22Rv1 (cell line): ENCODE measurements around the gene ASB2.

Source experiments
- H3K27ac ChIP-seq: fragments of 450-650 bp; 2 replicates; pipeline ENCODE4 v1.5.1; 2017
- ZFX ChIP-seq: fragments of 450-650 bp; IDR thresholded peaks from 2 replicates; pipeline ENCODE4 v1.6.1; 2017; ENCODE audit warnings: antibody characterized with exemption, borderline replicate concordance
- TF ChIP-seq, protein P1 (sequence below): fragments of 450-650 bp; IDR thresholded peaks from 2 replicates; pipeline ENCODE4 v1.5.1; 2017; ENCODE audit warnings: mild to moderate bottlenecking

ASB2 gene

DNA sequence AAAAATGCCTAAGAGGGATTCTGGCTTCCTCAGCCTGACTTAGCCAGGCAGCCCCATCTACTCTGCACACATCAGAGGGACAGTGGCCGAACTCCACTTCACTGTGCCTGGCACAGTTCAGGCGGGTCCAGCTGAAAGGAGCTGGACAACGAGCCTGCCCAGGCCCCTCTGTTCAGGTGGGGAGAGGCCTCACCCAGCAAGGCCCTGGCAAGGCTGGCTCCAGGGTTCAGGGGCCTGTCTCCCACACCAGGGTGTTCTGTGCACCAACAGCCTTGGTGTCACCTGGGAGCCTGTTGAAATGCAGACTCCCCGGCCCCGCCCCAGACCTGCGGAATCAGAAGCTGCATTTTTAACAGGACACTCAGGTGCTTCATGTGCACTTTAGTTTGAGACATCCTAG lies 39.4 kb downstream of the ASB2 start:
- no peak overlapping the region for H3K27ac ChIP-seq
- TF ChIP-seq ZFX: no peak
- TF ChIP-seq, protein P1, sequence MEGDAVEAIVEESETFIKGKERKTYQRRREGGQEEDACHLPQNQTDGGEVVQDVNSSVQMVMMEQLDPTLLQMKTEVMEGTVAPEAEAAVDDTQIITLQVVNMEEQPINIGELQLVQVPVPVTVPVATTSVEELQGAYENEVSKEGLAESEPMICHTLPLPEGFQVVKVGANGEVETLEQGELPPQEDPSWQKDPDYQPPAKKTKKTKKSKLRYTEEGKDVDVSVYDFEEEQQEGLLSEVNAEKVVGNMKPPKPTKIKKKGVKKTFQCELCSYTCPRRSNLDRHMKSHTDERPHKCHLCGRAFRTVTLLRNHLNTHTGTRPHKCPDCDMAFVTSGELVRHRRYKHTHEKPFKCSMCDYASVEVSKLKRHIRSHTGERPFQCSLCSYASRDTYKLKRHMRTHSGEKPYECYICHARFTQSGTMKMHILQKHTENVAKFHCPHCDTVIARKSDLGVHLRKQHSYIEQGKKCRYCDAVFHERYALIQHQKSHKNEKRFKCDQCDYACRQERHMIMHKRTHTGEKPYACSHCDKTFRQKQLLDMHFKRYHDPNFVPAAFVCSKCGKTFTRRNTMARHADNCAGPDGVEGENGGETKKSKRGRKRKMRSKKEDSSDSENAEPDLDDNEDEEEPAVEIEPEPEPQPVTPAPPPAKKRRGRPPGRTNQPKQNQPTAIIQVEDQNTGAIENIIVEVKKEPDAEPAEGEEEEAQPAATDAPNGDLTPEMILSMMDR: no peak

DNA sequence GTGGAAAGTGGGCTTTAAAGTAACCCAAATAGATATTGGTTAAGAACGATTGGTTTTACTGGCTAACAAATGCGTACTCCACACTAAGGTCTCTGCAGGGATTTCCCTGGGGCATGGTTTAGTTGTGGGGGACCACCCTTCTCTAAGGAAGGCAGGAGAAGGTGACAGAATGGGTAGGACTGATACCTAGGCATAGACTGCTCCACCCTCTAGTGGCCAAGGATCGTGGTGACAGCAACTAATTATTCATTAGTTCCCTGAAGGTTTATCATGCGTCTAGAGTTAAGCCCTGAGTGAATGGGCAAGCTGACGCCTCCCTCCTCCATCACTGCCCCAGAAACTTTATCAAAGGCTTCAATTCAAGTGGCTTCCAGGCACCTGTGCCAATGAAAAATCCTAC lies 40.1 kb downstream of the ASB2 start:
- H3K27ac ChIP-seq: no peak overlapping the region
- TF ChIP-seq, protein P1: peak; percentile 77
- no peak for TF ChIP-seq ZFX

DNA sequence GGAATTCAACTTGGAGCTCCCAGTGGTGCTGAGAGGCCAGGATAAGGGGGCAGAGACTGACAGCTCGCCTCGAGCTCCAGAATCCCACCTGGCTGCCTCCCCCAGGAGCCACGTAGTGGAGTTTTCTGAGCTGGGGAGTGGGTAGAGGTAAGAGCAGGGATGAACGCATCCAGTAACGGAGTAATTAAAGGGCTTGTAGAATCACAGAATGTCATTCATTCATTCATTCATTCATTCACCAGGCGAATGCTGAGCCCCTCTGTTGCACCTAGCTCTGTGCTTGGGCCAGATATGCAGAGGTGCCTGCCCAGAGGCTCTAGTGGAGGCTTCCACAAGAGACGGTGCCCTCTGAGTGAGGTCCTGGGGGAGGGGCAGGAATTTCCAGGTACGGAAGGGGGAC lies 41.2 kb downstream of the ASB2 start:
- TF ChIP-seq, protein P1: no peak
- no peak overlapping the region for H3K27ac ChIP-seq

DNA sequence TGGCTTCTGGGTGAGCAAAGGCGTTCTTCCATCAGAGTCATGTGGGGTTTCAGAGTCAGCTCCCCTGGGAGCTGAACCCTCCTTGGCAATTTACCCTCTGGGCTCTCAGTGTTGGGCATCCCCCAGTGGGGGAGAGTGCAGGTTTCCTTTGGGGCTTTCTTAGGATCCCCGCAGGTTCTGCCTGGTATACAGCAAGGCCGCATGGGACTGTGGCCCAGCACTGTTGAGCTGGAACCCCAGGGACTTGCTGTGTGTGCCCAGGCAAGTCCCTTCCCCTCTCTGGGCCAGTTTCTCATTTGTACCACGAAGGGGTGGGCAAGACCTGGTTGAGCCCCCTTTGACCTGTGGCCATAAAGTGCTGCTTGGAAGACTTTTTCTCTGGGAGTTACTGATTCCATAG lies 43.7 kb downstream of the ASB2 start:
- no peak for TF ChIP-seq ZFX
- TF ChIP-seq, protein P1: no peak
- no peak overlapping the region for H3K27ac ChIP-seq

DNA sequence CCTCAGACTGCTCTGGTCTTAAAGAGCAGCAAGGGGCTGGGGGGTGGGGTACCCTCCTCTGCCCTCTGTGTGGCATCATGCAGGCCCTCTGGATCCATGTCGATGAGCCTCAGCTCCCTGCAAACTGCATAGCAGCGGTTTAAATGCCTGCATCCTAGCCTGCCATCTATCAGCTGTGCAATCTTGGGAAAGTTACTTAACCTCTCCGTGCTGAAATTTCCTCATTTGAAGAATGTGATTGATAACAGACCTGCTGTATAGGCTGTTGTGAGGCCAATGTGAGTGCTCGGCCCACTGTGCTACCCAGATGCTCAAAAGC lies 45.4 kb downstream of the ASB2 start:
- no peak for TF ChIP-seq ZFX
- TF ChIP-seq, protein P1: no peak
- H3K27ac ChIP-seq: no peak overlapping the region

DNA sequence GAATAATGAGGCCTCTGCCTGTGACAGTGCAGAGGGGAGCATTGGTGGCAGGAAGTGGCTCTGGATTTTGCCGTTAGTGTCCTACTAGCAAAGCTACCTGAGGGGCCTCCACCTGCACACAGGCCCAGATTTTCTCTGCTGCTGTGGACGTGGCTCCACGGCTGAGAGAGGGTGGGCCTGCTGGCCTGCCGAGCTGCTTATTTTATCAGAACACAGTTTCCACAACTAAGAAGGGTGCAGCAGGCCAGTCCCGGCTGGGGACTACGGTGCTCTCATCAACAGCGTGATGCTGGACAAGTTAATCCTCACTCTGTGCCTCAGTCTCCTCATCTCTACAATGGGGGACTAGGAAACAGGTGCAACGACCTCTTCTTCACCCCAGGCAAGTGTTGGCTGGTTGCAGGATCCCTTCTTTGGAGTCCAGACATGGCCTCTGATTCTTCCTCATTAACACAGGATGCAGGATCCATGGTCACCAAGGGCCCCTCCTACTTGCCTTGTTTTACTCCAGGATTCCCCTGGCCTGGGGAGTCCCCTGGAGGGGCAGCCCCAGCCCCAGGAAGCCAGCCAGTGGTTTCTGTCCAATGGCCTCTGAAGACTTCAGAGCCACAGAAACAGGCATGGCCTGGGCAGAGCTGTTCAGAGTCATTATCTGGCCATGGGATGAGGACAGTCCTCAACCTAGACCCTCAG lies 45.9 kb downstream of the ASB2 start:
- TF ChIP-seq ZFX: no peak
- TF ChIP-seq, protein P1: no peak

DNA sequence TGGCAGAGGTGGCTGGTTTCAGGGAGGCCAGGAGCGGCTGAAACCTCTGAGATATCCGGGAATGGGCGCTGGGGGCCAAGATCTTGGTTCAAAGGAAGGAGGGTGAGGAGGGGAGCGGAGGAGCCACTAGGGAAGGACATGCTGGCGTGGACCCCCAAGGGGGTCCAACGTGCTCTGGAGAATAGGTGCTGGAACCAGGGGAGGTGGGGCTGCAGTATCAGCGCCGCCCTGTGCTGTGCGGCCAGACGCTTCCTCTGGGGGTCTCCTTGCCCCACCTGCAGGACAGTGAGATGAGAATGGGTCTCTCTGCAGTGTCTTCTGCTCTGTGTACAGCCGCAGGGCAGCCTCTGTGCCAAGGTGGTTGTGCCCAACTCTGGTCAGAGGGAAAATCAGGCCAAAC lies 46.7 kb downstream of the ASB2 start:
- TF ChIP-seq ZFX: no peak
- TF ChIP-seq, protein P1: no peak
- no peak overlapping the region for H3K27ac ChIP-seq

More for the DNA sequence above, 45.9 kb downstream of the ASB2 start:
- H3K27ac ChIP-seq: no peak overlapping the region
